ENCODE measurements around the gene SNRNP35.
"Not testable (repeated sequence)": the region's sequence is repeated elsewhere in the genome, so short reads cannot be mapped to it uniquely, and the experiment has no call there.

The SNRNP35 gene, protein sequence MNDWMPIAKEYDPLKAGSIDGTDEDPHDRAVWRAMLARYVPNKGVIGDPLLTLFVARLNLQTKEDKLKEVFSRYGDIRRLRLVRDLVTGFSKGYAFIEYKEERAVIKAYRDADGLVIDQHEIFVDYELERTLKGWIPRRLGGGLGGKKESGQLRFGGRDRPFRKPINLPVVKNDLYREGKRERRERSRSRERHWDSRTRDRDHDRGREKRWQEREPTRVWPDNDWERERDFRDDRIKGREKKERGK

DNA sequence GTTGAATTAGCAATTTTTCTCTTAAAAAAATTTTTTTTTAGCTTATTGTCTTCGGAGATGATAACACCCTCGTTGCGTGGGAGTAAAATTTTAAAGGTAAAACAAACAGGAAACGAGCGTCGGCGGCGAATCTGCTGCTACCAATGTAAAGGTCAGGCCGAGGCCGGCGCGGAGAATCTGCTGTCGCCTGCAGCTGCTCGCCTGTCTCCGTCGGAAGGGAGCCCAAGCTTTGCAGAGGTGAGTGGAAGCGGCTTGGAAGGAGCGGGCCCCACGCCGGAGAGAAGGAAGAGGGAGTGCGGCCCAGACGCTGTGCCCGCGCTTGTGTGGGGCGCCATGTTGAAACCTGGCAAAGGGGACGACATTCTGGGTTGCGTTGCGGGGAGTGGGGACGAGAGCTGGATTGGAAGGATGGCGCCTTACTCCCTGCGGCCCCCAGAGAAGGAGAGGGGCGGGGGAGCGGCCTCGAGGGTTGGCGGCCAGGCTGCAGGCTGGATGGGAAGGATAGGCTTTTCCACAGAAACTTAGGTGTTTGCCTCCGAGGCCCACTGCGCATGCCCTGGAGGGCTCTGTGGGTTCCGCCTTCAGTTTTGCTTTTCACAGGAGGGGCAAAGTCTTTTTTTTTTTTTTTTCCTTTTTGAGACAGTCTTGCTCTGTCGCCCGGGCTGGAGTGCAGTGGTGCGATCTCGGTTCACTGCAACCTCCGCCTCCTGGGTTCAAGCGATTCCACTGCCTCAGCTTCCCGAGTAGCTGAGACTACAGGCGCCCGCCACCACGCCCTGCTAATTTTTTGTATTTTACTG lies at the start of gene SNRNP35:
Gene SNRNP35, plus strand, starts transcription at position 160 of the 800 bp plus-strand sequence. CDS start 7,402 bp downstream, outside the sequence.
- peak; percentile 79 for DNase-seq

DNA sequence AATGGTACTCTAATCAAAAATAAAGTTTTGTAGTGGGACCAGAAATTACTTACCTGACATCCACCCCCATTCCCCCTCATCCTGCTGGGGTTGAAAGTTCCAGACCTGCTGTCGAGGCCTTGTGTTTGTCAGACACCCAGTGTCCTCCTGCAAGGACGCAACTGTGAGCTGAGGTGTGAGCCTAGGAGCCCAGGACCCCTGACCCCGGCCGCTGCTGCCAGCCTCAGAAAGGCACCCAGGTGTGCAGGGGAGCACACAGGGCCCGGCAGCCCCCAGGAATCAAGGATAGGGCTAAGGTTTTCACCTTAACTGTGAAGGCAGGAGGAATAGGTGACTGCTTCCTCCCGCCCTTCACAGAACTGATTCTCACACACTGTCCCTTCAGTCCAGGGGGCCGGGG lies 49.3 kb upstream of the SNRNP35 start:
- not testable (repeated sequence) for DNase-seq

DNA sequence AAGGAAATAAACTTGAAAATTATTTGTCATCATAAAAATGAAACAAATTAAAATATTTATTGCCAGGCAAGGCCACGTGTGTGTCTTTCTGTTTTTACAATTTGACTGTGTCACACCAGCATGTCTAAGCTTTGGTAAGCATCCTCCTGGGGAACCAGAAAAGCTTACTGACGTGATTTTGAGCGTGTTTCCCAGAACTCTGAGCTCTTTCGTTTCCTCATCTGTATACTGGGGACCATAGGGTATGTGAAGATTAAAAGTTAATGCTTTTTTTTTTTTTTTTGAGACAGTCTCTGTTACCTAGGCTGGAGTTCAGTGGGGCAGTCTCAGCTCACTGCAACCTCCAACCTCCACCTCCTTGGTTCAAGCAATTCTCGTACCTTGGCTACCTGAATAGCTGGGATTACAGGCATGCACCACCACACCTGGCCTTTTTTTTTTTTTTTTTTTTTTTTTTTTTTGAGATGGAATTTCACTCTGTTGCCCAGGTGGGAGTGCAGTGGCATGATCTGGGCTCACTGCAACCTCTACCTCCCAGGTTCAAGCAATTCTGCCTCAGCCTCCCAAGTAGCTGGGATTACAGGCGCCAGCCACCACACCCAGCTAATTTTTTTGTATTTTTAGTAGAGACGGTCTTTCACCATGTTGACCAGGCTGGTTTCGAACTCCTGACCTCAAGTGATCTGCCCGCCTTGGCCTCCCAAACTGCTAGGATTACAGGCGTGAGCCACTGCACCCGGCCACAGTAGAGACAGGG lies 48.5 kb upstream of the SNRNP35 start:
- DNase-seq: not testable (repeated sequence)

DNA sequence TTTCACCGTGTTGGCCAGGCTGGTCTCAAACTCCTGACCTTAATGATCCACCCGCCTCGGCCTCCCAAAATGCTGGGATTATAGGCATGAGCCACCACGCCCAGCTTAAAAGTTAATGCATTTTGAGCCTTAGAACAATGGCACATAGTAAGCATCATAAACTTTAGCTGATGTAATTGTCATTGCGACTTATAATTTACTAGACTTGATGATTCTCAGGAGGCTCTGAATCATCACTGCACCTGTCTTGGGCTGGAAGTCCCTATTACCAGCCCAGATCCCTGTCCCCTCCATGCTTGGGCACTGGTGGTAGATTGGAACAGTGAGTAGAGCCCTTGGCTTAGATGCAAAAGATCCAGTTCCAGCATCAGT lies 47.9 kb upstream of the SNRNP35 start:
- DNase-seq: no peak

DNA sequence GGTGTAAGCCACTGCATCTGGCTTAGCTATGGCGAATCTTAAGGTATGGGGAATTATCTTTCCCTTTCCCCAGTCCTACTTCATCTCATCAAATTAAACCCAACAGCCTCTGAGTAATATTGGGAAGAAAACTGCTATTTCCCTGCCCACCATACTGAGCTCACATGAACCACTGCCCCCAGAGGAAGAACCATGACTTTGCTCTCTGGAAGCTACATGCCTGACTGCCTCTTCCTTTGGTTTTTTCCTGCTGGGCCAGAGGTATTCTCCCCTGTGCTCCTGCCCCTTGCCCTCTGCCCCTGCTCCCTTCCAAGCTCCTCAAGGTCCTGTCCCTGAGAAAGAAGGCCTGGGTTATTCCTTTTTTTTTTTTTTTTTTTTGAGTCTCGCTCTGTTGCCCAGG lies 36.6 kb upstream of the SNRNP35 start:
- no peak for DNase-seq

DNA sequence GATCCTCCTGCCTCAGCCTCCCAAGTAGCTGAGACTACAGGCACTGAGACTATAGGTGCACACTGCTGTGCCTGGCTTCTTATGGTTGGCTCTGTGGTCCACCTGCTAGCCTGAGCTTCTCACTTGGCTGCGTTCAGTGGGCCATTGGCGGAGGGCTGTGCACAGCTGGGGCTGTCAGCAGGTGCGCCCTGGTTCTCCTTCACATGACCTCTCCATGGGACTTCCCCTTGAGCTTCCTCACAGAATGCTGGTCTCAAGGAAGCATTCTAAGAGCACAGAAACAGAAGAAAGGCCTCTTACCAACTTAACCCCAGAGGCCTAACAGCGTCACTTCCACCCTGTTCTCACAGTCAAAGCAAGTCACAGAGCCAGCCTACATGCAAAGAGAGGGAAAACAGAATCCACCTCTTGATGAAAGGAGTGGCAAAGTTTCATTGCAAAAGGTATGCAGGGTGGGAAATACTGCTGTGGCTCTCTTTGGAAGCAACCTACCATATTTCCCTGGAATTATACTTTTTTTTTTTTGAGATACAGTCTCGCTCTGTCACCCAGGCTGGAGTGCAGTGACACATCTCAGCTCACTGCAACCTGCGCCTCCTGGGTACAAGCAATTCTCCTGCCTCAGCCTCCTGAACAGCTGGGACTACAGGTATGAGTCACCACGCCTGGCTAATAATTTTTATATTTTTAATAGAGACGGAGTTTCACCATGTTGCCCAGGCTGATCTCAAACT lies 30.7 kb upstream of the SNRNP35 start:
- DNase-seq: no peak

DNA sequence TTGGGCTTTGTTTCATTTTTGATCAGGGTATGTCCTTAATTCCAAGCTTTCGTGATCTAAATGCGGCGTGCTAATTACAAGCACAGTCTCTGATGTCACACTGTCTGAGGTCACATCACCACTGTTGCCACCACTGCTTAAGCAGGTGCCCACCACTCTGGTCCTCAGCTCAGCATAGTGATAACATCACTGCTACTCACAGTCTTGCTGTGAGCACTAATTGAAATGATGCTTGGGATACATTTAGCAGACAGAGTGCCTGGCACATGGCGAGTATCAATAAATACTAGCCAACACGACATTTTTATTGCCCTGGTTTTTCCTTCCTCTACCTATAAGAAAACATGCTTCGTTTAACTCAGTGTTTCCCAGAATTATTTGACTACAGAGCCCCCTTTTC lies 29.3 kb upstream of the SNRNP35 start:
- DNase-seq: no peak

DNA sequence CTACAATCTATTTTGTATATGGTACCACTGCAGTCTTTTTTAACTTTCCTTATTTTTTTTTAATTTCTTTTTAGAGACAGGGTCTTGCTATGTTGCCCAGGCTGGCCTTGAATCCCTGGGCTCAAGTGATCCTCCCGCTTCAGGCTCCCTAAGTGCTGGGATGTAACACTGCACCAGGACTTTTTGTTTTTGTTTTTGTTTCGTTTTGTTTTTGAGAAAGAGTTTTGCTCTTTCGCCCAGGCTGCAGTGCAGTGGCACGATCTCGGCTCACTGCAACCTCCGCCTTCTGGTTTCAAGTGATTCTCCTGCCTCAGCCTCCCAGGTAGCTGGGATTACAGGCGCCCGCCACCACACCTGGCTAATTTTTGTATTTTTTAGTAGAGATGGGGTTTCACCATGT lies 28.8 kb upstream of the SNRNP35 start:
- DNase-seq: not testable (repeated sequence)

DNA sequence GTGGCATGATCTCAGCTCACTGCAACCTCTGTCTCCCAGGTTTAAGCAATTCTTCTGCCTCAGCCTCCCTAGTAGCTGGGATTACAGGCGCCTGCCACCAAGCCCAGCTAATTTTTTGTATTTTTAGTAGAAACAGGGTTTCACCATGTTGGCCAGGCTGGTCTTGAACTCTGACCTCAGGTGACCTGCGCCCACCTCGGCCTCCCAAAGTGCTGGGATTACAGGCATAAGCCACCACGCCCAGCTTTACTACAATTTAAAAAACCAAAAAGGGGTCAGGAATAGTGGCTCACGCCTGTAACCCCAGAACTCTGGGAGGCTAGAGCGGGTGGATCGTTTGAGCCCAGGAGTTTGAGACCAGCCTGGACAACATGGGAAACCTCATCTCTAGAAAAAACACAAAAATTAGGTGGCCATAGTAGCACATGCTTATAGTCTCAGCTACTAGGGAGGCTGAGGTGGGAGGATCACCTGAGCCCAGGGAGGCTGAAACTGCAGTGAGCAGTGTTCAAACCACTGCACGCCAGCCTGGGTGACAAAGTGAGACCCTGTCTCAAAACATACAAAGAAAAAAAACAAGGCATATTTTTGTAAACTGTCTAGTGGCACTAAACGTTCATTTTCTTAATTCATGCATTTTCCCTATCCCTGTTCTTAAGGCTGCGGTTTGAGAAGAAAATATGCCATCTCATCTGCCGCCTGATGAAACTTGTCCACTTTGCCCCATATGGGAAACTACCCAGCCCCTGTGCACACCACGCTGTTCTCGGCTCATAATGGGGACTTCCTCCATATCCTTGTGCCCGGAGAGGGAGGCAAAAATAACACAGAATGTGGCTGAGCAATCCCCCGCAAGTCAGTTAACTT lies 25.8 kb upstream of the SNRNP35 start:
- not testable (repeated sequence) for DNase-seq

DNA sequence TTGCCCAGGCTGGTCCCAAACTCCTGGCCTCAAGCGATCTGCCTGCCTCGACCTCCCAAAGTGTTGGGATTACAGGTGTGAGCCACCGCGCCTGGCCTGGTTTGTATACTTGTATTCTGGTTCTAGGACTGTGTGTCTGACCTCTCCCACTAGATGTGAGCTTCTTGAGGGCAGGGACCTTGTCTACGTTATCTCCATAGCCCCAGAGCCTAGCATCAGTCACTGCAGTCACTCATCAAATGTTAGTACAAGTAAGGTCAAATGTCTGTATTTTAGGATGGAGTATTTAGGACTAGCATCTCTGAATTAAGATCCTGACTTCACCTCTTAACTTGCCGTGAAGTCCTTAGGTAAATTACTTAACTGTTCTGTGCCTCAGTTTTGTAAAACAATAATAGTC lies 24.3 kb upstream of the SNRNP35 start:
- no peak for DNase-seq

DNA sequence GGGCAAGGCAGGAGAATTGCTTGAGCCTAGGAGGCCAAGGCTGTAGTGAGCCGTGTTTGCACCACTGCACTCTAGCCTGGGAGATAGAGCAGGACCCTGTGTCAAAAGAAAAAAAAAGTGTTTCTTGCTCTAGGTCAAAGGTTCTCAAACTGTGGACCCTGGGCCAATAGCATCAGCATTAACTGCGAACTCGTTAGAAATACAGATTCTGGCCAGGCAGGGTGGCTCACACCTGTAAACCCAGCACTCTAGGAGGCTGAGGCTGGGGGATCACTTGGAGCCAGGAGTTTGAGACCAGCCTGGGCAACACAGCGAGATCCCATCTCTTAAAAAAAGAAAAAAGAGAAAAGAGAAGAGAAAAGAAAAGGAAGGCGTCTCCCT lies 22.3 kb upstream of the SNRNP35 start:
- no peak for DNase-seq

DNA sequence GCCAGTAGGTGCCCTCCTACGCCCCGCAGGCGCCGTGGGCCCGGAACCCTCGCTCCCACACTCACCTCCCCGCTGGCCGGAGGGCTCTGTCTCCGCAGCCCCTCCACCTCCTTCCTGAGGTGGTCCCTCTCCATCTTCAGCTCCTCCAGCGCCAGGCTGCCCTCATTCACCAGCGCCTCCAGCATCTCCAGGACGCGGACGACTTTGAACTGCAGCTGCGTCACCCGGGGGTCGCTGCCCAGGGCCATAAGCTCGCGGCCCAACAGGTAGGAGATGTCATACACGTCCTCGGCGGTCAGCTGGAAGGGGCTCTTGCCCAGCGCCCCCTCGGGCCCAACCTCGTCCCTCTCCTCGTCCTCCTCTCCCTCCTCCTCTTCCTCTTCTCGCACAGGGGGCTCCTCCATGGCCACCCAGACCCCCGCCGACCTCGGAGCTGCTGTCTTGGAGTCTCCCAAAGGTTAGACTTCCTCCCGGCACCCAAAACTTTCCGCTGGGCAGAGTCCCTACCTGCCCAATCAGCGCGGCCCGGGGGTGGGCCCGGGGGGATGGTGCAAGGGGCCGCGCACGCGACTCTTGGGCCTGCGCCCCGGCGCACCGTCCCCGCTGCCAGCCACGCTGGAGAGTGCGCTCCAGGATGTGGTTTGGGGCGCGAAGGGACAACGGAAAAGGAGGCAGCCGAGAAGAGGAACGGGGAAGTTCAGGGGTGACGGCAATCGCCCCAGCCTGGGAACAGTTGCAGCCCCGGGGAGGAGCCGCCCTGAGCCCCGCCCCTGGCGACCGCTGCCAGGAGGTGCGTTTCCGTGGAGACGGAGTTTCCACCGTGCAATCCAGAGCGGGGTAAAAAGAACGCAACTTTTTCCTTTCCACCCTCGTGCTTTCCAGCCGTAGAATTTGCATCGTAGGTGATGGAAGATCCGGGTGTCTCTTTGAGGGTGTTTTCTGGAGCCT lies 21.6 kb upstream of the SNRNP35 start, which contains the start of gene RILPL2:
Gene RILPL2, minus strand, starts transcription at position 668 of the 948 bp plus-strand sequence. Its CDS starts 264 bp downstream, at position 404.
- DNase-seq: peak; percentile 87

DNA sequence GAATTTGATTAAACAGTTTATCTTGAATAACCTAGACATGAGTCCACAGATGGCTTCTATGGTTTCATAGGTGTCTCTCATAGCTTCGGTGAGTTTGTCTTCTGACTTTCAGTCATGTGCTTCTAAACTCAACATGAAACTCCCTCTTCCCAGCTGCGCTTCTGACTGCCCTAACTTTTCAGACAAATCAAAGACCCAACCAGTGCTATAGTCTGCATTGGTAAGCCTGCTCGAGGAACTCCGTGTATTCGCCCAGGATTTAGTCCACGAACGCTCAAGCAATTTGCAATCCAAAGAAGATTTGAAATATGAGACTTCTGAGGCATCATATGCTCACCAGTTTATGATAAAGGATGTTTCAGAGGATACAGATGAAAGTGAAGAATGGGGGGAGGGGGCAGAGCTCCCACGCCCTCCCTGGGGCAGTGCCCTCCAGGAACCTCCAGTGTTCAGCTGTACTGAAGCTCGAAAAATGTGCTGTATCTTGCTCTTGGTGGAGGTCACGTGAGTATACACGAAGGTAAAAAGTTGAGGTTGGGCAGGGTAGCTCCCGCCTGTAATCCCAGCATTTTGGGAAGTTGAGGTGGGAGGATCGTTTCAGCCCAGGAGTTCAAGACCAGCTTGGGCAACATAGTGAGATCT lies 16.3 kb upstream of the SNRNP35 start:
- DNase-seq: no peak

DNA sequence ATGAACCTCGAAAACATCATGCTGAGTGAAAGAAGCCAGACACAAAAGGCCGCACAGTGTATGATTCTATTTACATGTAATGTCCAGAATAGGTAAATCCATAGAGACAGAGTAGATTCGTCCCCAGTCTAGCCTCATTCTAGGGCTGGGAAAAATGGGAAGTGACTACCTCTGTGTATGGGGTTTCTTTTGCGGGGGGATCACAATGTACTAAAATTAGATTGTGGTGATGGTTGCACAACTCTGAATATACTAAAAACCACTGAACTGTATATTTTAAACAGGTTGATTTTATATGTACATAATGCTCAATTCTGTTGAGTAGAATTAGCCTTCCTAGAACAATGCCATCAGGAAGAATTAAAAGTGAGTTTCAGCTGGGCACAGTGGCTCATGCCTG lies 15.2 kb upstream of the SNRNP35 start:
- DNase-seq: no peak

DNA sequence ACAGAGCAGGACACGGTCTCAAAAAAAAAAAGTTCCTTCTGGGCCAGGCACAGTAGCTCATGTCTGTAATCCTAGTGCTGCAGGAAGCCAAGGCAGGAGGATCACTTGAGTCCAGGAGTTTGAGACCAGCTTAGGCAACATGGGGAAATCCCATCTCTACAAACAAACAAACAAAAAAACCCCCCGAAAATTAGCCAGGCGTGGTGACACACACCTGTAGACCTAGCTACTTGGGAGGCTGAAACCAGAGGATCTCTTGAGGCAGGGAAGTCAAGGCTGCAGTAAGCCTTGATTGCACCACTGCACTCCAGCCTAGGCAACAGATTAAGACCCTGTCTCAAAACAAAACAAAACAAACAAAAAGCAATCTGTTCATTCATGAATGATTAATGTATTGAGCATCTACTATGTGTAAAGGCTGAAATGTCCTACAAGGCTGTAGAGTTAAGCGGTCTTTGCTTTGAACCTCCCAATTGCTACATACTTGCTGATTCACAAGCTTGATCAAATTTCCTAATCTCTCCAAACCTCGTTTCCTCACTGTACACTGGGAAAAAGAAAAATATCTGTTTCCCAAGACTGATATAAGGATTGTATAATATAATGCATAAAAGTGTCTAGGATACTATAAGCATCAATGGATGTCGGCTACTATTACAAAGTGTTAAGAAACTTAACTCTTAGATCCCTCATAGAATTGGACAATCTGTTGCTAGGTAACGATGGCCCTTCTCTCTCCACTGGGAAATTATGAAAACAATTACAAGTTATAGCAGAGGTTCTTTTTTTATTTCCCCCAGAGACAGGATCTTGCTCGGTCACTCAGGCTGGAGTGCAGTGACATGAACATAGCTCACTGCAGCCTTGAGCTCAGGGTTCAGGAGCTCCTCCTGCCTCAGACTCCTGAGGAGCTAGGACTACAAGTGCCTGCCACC lies 13.6 kb upstream of the SNRNP35 start:
- DNase-seq: no peak

DNA sequence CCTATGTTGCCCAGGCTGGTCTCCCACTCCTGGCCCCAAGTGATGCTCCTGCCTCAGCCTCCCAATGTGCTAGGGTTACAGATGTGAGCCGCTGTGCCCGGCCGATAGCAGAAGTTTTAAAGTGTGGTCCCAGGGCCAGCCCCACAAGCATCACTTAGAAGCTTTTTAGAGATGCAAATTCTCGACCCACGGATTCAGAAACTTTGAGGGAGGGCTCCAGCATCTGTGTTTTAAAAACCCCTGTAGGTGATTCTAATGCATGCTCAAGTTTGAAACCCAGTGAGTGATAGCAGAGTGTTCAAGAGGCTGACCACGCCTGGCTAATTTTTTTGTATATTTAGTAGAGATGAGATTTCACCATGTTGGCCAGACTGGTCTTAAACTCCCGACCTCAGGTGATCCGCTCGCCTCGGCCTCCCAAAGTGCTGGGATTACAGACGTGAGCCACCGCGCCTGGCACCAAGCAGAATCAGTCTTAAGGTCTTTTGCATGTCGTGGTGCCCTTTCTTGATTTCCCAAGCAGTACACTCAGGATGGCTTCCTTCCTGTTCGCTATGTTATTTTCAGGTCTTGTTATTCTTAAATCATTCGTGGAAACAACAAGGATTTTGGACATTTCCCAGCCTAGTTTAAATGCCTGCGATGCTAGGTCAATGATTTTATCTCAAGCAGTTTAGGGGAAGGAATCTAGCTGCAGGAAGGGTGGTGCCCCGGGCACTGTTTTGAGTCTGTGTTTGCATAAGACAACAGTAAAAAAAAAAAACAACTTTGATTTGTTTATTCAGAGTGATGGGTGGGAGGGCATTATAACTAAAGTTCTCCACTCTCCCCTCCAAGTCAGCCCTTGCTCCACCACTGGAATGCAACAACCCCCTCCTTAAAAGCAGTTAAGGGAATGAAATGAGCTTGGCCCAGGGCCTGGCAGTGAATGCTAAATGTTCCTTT lies 12.3 kb upstream of the SNRNP35 start:
- no peak for DNase-seq

DNA sequence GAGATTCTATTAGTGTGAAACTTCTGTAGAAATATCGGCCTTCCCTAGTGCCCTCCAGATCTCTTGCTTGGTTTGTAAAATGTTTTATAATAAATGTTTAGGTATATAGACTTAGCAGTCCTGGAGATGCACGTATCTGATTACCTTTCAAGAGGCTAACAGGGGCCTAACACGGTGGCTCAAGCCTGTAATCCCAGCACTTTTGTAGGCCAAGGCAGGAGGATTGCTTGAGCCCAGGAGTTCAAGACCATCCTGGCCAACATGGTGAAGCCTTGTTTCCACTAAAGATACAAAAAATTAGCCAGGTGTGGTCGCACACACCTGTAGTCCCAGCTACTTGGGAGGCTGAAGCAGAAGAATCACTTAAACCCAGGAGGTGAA lies 11.6 kb upstream of the SNRNP35 start:
- no peak for DNase-seq

DNA sequence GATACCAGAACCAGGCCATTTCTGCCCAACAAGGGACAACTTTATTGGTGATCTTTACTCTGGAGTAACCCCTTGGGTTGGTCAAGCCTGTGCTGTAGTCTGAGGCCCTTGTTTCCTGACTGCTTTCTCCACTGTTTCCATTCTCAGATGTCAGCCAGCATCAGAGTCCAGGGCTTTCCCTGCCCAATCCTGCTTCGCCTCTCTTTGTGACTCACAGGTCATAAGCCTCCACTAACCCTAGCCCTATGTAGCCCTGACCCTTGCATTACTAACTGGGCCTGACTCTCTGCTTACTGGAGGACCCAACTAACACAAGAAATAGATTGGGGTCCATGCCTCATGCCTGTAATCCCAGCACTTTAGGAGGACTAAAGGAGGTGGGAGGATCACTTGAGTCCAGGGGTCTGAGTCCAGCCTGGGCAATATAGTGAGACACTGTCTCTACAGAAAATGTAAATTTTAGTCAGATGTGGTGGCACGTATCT lies 8.6 kb upstream of the SNRNP35 start:
- DNase-seq: no peak
